Measurements from ENCODE around the gene HDAC3. TPM values are rescaled to one million over a fixed set of nuclear protein-coding genes. Genes with fewer than 3 reads are reported as not detected.

HDAC3 gene
- total RNA-seq, 1 donor = 47.8 TPM

- Histone ChIP-seq H2AFZ (ENCODE audit: low read length) (no peak overlapping the region), H3K4me1 (ENCODE audit: insufficient read depth, low read length) (peaks cover 14% of the 10 kb centered on the region), H3K4me3 (ENCODE audit: insufficient read depth, low read length) (no peak overlapping the region), H3K27me3 (ENCODE audit: insufficient read depth, low read length) (no peaks in the 10 kb centered on the region), H3K27ac (ENCODE audit: low read depth, low read length) (no peak overlapping the region), H3K79me2 (ENCODE audit: insufficient read depth, low read length) (peaks cover 12% of the 10 kb centered on the region), H4K20me1 (ENCODE audit: insufficient read depth, low read length) (peaks cover 6% of the 10 kb centered on the region), H3K9me3 (ENCODE audit: low read depth, low read length) (no peaks in the 10 kb centered on the region), H3K36me3 (ENCODE audit: insufficient read depth, low read length) (peaks cover 41% of the 10 kb centered on the region), H3K4me2 (ENCODE audit: insufficient read depth, low read length) (no peak overlapping the region)
- no peak for TF ChIP-seq CTCF (IDR thresholded peaks at IDR 0.05; ENCODE audit: extremely low read depth, low read depth, low read length)
- DNase-seq (ENCODE audit: insufficient read length, low spot score, missing footprints) = no peak
Measured at GRCh38 chr5:141649056-141649688, 12.5 kb upstream of the HDAC3 start.

GRCh38 chr5:141647851-141648250 lies 11.2 kb upstream of the HDAC3 start:
- H4K20me1 ChIP-seq (ENCODE audit: insufficient read depth, low read length) = peaks cover 6% of the 10 kb centered on the region
- H3K27ac ChIP-seq (ENCODE audit: low read depth, low read length) = no peak overlapping the region
- H3K4me3 ChIP-seq (ENCODE audit: insufficient read depth, low read length) = no peak overlapping the region
- DNase-seq (ENCODE audit: insufficient read length, low spot score, missing footprints) = no peak
- no peaks in the 10 kb centered on the region for H3K9me3 ChIP-seq (ENCODE audit: low read depth, low read length)
- peaks cover 12% of the 10 kb centered on the region for H3K79me2 ChIP-seq (ENCODE audit: insufficient read depth, low read length)
- H3K27me3 ChIP-seq (ENCODE audit: insufficient read depth, low read length) = no peaks in the 10 kb centered on the region
- H2AFZ ChIP-seq (ENCODE audit: low read length) = no peak overlapping the region
- no peak overlapping the region for H3K4me2 ChIP-seq (ENCODE audit: insufficient read depth, low read length)
- TF ChIP-seq CTCF (IDR thresholded peaks at IDR 0.05; ENCODE audit: extremely low read depth, low read depth, low read length) = no peak
- H3K36me3 ChIP-seq (ENCODE audit: insufficient read depth, low read length) = peaks cover 50% of the 10 kb centered on the region
- H3K4me1 ChIP-seq (ENCODE audit: insufficient read depth, low read length) = peaks cover 8% of the 10 kb centered on the region

- Histone ChIP-seq H3K4me2 (ENCODE audit: insufficient read depth, low read length) (no peak overlapping the region), H3K36me3 (ENCODE audit: insufficient read depth, low read length) (peaks cover 54% of the 10 kb centered on the region), H3K4me1 (ENCODE audit: insufficient read depth, low read length) (peaks cover 9% of the 10 kb centered on the region), H3K27ac (ENCODE audit: low read depth, low read length) (no peak overlapping the region), H3K4me3 (ENCODE audit: insufficient read depth, low read length) (no peak overlapping the region), H3K9me3 (ENCODE audit: low read depth, low read length) (no peaks in the 10 kb centered on the region), H3K27me3 (ENCODE audit: insufficient read depth, low read length) (no peaks in the 10 kb centered on the region), H2AFZ (ENCODE audit: low read length) (no peak overlapping the region), H3K79me2 (ENCODE audit: insufficient read depth, low read length) (peaks cover 12% of the 10 kb centered on the region), H4K20me1 (ENCODE audit: insufficient read depth, low read length) (peaks cover 6% of the 10 kb centered on the region)
- DNase-seq (ENCODE audit: insufficient read length, low spot score, missing footprints) = no peak
- TF ChIP-seq CTCF (IDR thresholded peaks at IDR 0.05; ENCODE audit: extremely low read depth, low read depth, low read length) = no peak
Measured at GRCh38 chr5:141647242-141647641, 10.6 kb upstream of the HDAC3 start.

- H4K20me1 ChIP-seq (ENCODE audit: insufficient read depth, low read length) = peaks cover 15% of the 10 kb centered on the region
- peaks cover 12% of the 10 kb centered on the region for H3K79me2 ChIP-seq (ENCODE audit: insufficient read depth, low read length)
- no peak for TF ChIP-seq CTCF (IDR thresholded peaks at IDR 0.05; ENCODE audit: extremely low read depth, low read depth, low read length)
- DNase-seq (ENCODE audit: insufficient read length, low spot score, missing footprints) = no peak
- H2AFZ ChIP-seq (ENCODE audit: low read length) = no peak overlapping the region
- H3K36me3 ChIP-seq (ENCODE audit: insufficient read depth, low read length) = peaks cover 61% of the 10 kb centered on the region
- peaks cover 9% of the 10 kb centered on the region for H3K4me1 ChIP-seq (ENCODE audit: insufficient read depth, low read length)
- H3K27ac ChIP-seq (ENCODE audit: low read depth, low read length) = no peak overlapping the region
- H3K4me3 ChIP-seq (ENCODE audit: insufficient read depth, low read length) = no peak overlapping the region
- H3K9me3 ChIP-seq (ENCODE audit: low read depth, low read length) = no peaks in the 10 kb centered on the region
- no peak overlapping the region for H3K4me2 ChIP-seq (ENCODE audit: insufficient read depth, low read length)
- H3K27me3 ChIP-seq (ENCODE audit: insufficient read depth, low read length) = no peaks in the 10 kb centered on the region
Measured at GRCh38 chr5:141646026-141646425, 9.4 kb upstream of the HDAC3 start.
